ENCODE data around the gene LMAN2L.

Gene LMAN2L

GRCh38 chr2:96739633-96740428, at the start of gene LMAN2L:
TSS of gene LMAN2L (minus strand) at chr2:96740064. CDS start at chr2:96740040, 24 bp downstream.
- TF ChIP-seq POLR2A (IDR thresholded peaks at IDR 0.05; ENCODE audit: low read depth, low read length): peak; percentile 66
- peak; percentile 92 for DNase-seq (ENCODE audit: insufficient read length, low spot score)
- peak; percentile 61 for FAIRE-seq

- FAIRE-seq (no peak), DNase-seq (ENCODE audit: insufficient read length, low spot score) (no peak)
- TF ChIP-seq POLR2A (IDR thresholded peaks at IDR 0.05; ENCODE audit: low read depth, low read length): no peak
Observed at GRCh38 chr2:96789245-96789617, 49.4 kb upstream of the LMAN2L start.

- no peak for DNase-seq (ENCODE audit: insufficient read length, low spot score)
- FAIRE-seq: peak; percentile 84
- TF ChIP-seq POLR2A (IDR thresholded peaks at IDR 0.05; ENCODE audit: low read depth, low read length): no peak
Observed at GRCh38 chr2:96788442-96789244, 48.8 kb upstream of the LMAN2L start.

- no peak for TF ChIP-seq POLR2A (IDR thresholded peaks at IDR 0.05; ENCODE audit: low read depth, low read length)
- FAIRE-seq: no peak
Observed at GRCh38 chr2:96787411-96787810, 47.5 kb upstream of the LMAN2L start.

GRCh38 chr2:96783388-96783787, 43.5 kb upstream of the LMAN2L start:
- TF ChIP-seq POLR2A (IDR thresholded peaks at IDR 0.05; ENCODE audit: low read depth, low read length): no peak
- FAIRE-seq (no peak), DNase-seq (ENCODE audit: insufficient read length, low spot score) (no peak)

More at GRCh38 chr2:96787411-96787810, 47.5 kb upstream of the LMAN2L start:
- DNase-seq (ENCODE audit: insufficient read length, low spot score): no peak

- no peak for TF ChIP-seq POLR2A (IDR thresholded peaks at IDR 0.05; ENCODE audit: low read depth, low read length)
- DNase-seq (ENCODE audit: insufficient read length, low spot score) (no peak), FAIRE-seq (no peak)
Observed at GRCh38 chr2:96775160-96775559, 35.3 kb upstream of the LMAN2L start.

- FAIRE-seq (no peak), DNase-seq (ENCODE audit: insufficient read length, low spot score) (no peak)
- TF ChIP-seq POLR2A (IDR thresholded peaks at IDR 0.05; ENCODE audit: low read depth, low read length): no peak
Observed at GRCh38 chr2:96773922-96774321, 34.1 kb upstream of the LMAN2L start.

GRCh38 chr2:96772903-96773671, 33.2 kb upstream of the LMAN2L start:
- no peak for TF ChIP-seq POLR2A (IDR thresholded peaks at IDR 0.05; ENCODE audit: low read depth, low read length)
- FAIRE-seq (no peak), DNase-seq (ENCODE audit: insufficient read length, low spot score) (no peak)

GRCh38 chr2:96771796-96772618, 32.1 kb upstream of the LMAN2L start:
- no peak for FAIRE-seq
- no peak for TF ChIP-seq POLR2A (IDR thresholded peaks at IDR 0.05; ENCODE audit: low read depth, low read length)
- DNase-seq (ENCODE audit: insufficient read length, low spot score): no peak

GRCh38 chr2:96770442-96771202, 30.8 kb upstream of the LMAN2L start:
- TF ChIP-seq POLR2A (IDR thresholded peaks at IDR 0.05; ENCODE audit: low read depth, low read length): no peak
- FAIRE-seq: no peak
- DNase-seq (ENCODE audit: insufficient read length, low spot score): no peak

GRCh38 chr2:96769814-96770213, 29.9 kb upstream of the LMAN2L start:
- DNase-seq (ENCODE audit: insufficient read length, low spot score) (no peak), FAIRE-seq (no peak)
- TF ChIP-seq POLR2A (IDR thresholded peaks at IDR 0.05; ENCODE audit: low read depth, low read length): no peak

- no peak for TF ChIP-seq POLR2A (IDR thresholded peaks at IDR 0.05; ENCODE audit: low read depth, low read length)
- no peak for FAIRE-seq
- DNase-seq (ENCODE audit: insufficient read length, low spot score): no peak
Observed at GRCh38 chr2:96768083-96768561, 28.3 kb upstream of the LMAN2L start.
